Coronary artery (tissue), 2 donors: ENCODE measurements around the gene TNS1.

Source experiments
- DNase-seq: peaks from one replicate; pipeline ENCODE4 v3.0.0-alpha.2; 2017; ENCODE audit warnings: low spot score
- H3K27ac ChIP-seq, 2 donors: fragments of 200-600 bp; sonication (generic); one replicate each; pipeline ENCODE4 v1.5.1; 2016 to 2019
- H3K4me3 ChIP-seq: fragments of 200-600 bp; sonication (generic); 2 replicates; pipeline ENCODE4 v1.5.1; 2016; ENCODE audit warnings: mild to moderate bottlenecking, moderate library complexity
- TF ChIP-seq, protein P1 (sequence below): fragments of 200-600 bp; sonication (generic); IDR thresholded peaks from one replicate; pipeline ENCODE4 v1.5.1; 2019; ENCODE audit warnings: antibody characterized with exemption

The TNS1 gene

GRCh38 chr2:217868265-217868892, 134.4 kb downstream of the TNS1 start:
- no peak for DNase-seq
- TF ChIP-seq, protein P1, sequence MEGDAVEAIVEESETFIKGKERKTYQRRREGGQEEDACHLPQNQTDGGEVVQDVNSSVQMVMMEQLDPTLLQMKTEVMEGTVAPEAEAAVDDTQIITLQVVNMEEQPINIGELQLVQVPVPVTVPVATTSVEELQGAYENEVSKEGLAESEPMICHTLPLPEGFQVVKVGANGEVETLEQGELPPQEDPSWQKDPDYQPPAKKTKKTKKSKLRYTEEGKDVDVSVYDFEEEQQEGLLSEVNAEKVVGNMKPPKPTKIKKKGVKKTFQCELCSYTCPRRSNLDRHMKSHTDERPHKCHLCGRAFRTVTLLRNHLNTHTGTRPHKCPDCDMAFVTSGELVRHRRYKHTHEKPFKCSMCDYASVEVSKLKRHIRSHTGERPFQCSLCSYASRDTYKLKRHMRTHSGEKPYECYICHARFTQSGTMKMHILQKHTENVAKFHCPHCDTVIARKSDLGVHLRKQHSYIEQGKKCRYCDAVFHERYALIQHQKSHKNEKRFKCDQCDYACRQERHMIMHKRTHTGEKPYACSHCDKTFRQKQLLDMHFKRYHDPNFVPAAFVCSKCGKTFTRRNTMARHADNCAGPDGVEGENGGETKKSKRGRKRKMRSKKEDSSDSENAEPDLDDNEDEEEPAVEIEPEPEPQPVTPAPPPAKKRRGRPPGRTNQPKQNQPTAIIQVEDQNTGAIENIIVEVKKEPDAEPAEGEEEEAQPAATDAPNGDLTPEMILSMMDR, result no peak
- no peak overlapping the region for H3K4me3 ChIP-seq
- peak overlapping the region in 1 of 2 donors; percentile 74 for H3K27ac ChIP-seq

DNA sequence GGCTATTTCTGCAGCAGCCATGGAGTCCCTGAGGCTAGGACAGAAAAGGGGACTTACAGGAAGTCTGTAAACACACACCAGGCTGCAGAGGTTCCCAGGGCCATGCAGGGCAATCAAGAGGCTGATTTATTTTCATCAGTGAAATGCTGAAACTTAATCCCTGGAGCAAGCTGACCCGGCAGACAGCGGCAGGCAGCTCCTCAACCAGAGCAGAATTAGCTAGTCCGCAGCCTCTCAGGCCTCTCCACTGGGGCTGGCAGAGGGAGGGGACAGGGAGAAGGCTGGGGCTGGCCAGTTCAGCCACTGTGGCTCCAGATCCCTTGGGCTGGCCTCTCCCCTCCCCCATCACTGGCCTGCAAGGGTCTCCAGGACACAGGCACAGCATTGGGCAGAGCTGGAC, 136.3 kb downstream of the TNS1 start:
- DNase-seq, result no peak
- Histone ChIP-seq H3K4me3 (no peak overlapping the region), H3K27ac (peak overlapping the region in 1 of 2 donors; percentile 74)
- TF ChIP-seq, protein P1, result no peak

GRCh38 chr2:217864963-217865772, 137.6 kb downstream of the TNS1 start:
- no peak overlapping the region for H3K4me3 ChIP-seq
- TF ChIP-seq, protein P1, result no peak
- H3K27ac ChIP-seq, result peak overlapping the region in 1 of 2 donors; percentile 97
- no peak for DNase-seq

DNA sequence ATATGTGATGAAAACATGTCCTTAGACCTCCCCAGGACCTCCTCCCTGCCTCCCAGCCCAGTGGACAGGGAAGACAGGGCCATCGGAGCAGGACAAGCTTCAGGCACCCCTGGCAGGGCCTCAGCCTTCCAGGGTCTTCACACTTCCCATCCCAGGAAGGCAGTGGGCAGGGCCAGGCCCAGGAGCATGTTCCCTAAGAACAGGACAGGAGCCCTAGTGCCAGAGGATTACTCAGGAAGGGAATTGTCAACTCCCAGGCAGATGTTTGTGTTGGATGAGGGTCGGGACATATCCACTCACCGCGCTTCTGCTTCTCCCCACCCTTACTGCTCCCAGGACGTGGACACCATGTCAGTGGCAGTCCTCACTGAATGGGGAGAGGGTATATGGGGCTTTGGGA, 138.9 kb downstream of the TNS1 start:
- DNase-seq, result no peak
- Histone ChIP-seq H3K27ac (peak overlapping the region in 1 of 2 donors; percentile 97), H3K4me3 (no peak overlapping the region)
- TF ChIP-seq, protein P1, result no peak

DNA sequence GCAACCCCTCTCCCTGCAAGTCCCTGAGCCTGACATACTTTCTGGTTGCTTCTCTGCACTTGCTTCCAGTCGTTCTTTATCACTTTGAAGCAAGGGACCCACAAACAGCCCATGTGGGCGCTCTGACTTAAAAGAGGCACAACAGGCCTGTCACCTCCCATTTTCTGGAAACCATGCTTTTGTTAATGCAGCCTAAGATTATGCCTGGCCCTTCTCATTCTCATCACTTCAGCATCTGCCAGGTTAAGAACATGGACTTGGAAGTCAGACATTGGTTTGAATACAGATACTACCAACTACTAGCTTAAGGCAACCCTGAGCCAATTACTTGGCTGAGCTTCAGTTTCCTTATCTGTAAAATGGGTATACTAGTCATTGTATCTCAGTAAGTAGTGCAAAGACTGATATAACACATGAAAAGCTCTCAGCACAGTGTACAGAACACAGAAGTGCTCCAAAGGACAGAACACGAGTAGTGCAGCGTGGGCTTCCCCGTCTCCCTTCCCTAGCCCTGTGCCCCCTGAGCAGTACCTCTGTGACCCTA, 141.4 kb downstream of the TNS1 start:
- H3K4me3 ChIP-seq, result no peak overlapping the region
- no peak for DNase-seq
- H3K27ac ChIP-seq, result peak overlapping the region; percentile 16 to 97
- TF ChIP-seq, protein P1, result no peak

- Histone ChIP-seq H3K27ac (peak overlapping the region; percentile 69 to 97), H3K4me3 (no peak overlapping the region)
- TF ChIP-seq, protein P1, result no peak
- no peak for DNase-seq
These were observed 142.9 kb downstream of the TNS1 start for GRCh38 chr2:217859926-217860325.
